Measurements from ENCODE around the gene SPRR1A.

- TF ChIP-seq, protein P1, sequence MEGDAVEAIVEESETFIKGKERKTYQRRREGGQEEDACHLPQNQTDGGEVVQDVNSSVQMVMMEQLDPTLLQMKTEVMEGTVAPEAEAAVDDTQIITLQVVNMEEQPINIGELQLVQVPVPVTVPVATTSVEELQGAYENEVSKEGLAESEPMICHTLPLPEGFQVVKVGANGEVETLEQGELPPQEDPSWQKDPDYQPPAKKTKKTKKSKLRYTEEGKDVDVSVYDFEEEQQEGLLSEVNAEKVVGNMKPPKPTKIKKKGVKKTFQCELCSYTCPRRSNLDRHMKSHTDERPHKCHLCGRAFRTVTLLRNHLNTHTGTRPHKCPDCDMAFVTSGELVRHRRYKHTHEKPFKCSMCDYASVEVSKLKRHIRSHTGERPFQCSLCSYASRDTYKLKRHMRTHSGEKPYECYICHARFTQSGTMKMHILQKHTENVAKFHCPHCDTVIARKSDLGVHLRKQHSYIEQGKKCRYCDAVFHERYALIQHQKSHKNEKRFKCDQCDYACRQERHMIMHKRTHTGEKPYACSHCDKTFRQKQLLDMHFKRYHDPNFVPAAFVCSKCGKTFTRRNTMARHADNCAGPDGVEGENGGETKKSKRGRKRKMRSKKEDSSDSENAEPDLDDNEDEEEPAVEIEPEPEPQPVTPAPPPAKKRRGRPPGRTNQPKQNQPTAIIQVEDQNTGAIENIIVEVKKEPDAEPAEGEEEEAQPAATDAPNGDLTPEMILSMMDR (IDR thresholded peaks at IDR 0.05; ENCODE audit: borderline replicate concordance, extremely low read depth, low read length, poor library complexity, severe bottlenecking) = no peak
- no peak for TF ChIP-seq EZH2 (IDR thresholded peaks at IDR 0.05; ENCODE audit: borderline replicate concordance, low read depth, low read length, severe bottlenecking)
Measured at GRCh38 chr1:153030895-153031294, 47.0 kb downstream of the SPRR1A start, which contains the start of gene SPRR1B.
